GM21447 (cell line): Measurements from ENCODE around the gene ZNF143.
"Not testable (repeated sequence)": the region's sequence is repeated elsewhere in the genome, so short reads cannot be mapped to it uniquely, and the experiment has no call there.

ENCODE experiments used
- ATAC-seq: cut with Tn5 transposase; IDR thresholded peaks from one replicate; pipeline ENCODE4 v1.9.1; 2021; ENCODE audit not compliant: unreplicated experiment

ZNF143 gene

DNA sequence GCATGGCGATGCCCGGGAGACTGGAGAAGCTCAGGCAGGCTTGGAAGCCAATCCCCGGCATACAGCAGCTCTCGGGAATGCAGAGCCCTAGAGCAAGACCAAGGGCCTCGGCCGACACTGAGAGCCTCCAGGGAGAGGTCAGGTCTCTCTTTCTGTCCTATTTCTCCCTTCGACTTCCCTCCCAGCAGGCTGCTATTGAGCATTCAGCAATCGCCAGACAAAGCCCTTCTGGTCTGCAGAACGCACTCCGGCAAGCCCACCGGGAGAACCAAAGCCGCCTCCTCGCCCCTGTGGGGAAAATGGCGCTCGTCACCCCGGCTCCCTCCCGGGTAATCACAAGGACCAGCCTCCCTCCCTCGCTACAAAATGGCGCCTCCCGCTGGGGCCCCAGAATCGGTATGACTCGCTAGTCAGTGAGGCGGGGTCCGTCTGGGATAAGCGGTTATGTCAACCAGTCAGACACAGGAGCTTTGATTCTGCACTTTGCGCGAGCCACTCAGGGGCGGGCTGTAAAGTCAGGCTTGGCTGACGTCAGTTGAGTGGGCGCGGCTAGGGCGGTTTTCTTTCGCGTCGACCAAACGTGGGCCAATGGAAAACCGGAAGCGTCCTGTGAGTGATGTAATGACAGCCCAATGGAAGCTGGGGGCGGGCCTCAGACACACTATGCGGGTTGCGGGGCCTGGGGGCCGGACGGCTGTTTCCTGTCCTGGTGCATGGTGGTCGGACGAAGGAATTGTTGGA is at the start of gene ZNF143:
Gene ZNF143 (plus strand): TSS at position 691 of the 741 bp plus-strand sequence. CDS start 10,297 bp downstream, outside the sequence.
- ATAC-seq, result peak; percentile 90

DNA sequence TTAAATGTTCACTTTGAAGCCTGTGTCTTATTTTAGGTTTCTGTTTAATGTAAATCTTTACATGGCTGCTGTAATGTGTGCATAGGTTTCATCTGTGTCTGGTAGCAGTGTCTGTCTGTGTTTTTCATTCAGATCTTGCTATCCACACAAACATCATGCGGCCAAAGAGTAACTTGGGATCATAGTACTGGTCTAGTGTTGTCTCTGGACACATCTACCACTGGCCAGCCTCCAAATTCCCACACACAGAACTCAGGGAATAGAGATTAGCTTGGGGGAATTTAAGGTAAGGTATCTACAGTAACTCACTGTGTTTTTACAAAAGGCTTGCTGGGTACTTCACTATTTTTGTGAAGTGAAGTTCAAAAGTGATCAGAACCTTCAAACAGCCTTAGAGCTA is 32.1 kb upstream of the ZNF143 start:
- ATAC-seq, result no peak

DNA sequence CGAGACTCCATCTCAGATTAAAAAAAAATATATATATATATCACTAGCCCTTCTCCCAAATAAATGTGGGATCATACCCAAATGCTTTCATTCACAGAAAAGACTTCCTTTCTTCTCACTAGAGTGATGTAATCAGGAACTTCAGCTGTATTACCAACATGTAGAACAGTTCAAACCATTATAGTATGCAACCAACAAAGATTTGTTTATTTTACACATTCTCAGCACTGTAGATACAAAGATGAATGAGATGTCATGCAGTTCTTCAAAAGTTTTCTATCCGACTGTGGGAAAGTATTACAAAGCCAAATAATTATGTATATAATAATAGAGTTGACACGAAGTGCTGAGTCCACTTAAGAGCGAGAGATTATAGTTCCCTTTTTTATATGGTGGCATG is 22.2 kb upstream of the ZNF143 start:
- ATAC-seq, result no peak

DNA sequence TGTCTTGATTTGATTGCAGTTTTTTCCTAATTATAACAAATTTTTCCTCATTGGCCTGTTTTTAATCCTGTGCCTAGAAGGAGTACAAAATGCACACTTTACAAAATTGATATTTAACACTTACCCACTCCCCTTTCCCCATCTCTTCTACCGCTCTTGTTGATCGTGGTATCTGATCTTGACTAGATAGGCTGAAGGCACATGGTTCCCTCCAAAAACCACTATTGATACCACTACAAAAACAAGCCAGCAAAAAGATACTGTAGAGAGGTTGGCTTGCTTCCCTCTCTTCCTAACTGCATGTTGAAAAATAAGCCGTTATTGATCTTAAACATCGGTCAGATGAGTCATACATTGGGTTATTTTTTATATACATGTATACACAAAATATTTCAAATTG is 14.6 kb upstream of the ZNF143 start:
- ATAC-seq, result no peak

DNA sequence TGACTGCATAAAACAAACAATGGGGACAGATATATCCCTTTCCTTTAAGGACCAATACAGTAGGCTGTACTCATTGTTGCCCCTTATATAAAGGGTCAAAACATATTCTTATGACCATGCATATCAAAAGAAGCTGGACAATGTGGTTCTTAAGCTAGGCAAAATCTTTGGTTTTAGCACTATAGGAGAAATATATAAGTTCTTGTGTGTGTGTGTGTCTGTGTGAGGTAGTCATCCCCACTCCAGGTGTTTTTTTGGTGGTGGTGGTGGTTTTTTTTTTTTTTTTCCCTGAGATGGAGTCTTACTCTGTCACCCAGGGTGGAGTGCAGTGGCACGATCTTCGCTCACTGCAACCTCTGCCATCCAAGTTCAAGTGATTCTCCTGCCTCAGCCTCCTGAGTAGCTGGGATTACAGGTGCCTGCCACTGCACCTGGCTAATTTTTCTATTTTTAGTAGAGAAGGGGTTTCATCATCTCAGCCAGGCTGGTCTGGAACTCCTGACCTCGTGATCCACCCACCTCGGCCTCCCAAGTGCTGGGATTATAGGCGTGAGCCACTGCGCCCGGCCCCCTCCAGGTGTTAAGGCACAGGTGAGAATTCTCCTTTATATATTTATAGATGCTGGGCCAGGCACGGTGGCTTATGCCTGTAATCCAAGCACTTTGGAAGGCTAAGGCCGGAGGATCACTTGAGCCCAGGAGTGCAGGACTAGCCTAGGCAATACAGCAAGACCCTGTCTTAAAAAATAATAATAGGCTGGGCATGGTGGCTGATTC is 12.0 kb upstream of the ZNF143 start:
- ATAC-seq, result no peak

DNA sequence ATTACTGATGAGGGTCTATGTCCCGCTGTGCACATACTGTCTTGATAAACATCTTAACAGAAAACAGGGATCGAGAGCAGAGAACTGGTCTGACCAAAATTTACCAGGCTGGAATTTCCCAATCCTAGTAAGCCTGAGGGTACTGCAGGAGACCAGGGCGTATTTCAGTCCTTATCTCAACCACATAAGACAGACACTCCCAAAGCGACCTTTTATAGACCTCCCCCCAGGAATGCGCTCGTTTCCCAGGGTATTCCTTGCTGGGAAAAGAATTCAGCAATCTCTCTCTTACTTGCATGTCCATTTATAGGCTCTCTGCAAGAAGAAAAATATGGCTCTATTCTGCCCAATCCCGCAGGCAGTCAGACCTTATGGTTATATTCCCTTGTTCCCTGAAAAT is 8.8 kb upstream of the ZNF143 start:
- ATAC-seq, result not testable (repeated sequence)

DNA sequence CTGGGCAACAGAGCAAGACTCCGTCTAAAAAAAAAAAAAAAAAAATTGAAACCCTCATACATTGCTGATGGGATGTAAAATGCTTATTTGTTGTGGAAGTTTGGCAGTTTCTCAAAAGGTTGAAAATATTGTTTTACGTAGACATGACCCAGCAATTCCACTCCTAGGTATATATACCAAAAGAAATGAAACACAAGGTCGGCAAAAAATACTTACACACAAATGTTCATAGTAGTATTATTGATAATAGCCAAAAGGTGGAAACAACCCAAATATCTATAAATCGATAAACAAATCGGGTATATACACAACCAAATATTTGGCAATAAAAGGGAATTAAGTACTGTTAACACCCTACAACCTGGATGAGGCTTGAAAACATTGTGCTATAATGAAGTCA is 5.1 kb upstream of the ZNF143 start:
- ATAC-seq, result no peak

DNA sequence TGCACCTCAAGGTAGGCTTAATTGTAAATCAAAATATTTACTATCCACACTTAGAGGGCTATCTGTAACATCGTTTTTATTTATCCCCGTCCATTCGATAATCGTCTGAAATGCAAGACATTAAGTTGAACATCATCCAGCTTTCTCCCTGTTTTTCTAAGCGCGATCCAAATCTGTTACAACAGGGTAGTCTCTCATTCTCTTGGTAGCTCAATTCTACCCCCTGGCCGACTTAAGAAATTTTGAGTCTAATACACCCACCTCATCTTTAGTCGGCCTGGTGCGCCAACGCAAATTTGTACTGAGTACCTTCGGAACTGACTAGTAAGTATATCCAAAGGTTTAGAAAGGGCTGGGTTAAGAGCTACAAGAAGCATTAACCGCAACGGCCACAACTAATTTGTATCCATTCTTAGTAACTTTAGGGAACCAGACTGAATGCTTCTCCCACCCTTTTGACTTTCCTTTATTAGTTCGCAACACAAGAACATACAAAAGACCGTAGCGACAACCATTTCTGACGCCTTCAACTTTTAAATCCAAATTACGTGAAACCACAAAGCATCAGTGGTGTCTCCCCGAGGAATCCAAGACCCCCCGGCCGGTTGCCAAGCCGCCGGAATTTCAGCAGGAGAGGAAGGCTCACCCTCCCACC is 1.0 kb upstream of the ZNF143 start:
- ATAC-seq, result no peak

DNA sequence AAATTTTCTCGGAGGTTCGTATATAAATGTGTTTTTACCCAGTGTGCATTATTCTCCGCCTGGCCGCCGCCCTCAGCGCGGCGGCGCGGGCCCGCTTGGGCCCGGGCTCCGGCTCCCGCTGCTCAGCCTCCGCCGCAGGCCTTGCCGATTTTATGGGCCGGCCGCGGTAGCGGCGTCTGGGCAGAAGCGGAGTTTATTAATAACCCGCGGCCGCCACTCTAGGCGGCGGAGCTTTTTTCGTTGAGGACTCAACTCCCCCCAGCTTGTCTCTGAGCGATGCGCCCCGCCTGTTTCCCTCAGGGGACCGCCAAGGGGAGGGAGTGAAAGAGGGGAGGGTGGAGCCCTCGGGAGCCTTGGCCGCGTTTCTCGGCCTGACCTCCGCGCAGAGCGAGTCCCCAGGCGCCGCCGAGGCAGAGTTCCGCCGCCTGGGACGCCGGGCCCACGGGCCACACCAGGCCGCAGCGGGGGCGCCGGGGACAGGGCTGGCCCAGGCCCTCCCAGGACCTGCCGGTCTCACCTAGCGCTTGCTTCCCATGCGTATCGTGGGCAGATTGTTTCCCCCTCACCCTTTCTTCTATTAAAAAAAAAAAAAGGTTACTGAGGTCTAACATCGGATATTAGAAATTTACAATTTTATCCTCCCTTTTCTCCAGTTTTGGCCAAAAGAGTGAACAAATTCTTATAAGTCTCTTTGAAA is 399 bp downstream of the ZNF143 start:
- peak; percentile 40 for ATAC-seq

DNA sequence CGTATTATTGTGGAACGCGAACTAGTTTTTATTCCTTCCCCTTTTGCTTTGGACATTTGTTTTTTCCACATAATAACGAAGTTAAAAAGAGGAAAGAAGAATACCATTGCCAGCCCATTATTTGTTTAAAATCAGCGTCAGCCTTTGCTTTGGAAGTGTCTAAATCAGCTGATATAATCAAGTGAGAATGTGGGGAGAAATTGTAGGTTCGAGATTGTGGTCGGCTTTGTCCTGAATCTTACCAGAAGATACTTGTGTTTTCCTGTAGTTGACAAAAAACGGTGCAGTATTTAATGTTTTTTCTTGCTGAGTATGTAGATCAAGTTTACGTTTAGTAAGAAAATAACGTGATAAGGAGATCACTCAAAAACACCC is 935 bp downstream of the ZNF143 start:
- ATAC-seq, result no peak

DNA sequence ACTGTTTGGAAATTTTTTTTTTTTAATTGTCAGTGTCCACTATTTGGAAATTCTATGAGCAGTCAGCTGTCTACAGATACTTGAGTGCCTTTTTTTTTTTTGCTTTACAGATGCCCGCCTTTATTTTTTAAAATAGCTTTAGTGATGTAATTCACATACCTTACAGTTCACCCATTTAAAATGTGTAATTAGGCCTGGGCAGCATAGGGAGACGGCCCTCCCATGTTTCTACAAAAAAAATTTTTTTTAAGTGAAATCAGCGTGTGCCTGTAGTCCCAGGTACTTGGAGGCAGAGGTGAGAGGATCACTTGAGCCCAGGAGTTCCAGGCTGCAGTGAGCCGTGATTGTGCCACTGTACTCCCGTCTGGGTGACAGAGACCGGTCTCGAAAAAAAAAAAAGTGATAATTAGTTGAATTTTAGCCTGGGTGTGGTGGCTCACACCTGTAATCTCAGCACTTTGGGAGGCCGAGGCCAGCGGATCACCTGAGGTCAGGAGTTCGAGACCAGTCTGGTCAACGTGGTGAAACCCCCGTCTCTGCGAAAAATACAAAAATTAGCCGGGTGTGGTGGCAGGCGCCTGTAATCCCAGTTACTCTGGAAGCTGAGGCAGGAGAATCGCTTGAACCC is 1.5 kb downstream of the ZNF143 start:
- no peak for ATAC-seq

DNA sequence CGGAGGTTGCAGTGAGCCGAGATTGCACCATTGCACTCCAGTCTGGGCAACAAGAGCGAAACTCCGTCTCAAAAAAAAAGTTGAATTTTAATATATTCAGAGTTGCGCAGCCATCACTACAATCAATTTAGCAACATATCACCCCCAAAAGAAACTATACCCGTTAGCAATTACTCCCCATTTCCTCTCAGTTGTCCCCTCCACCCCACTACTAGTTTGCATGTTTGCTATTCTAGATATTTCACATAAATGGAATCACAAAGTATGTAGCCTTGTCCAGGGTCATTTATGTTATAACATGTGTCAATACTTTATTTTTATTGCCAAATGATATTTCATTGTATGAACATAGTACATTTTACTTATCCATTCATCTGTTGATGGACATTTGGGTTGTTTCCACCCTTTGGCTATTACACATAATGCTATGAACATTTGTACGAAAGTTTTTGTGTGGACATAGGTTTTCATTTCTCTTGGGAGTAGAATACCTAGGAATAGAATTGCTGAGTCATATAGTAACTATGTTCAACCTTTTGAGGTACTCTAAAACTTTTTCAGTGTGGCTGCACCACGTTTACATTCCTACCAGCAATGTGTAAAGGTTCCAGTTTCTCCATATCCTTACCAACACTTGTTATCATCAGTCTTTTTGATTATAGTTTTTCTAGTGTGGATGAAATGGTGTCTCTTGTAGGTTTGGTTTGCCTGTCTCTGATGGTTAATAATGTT is 2.2 kb downstream of the ZNF143 start:
- ATAC-seq, result no peak

DNA sequence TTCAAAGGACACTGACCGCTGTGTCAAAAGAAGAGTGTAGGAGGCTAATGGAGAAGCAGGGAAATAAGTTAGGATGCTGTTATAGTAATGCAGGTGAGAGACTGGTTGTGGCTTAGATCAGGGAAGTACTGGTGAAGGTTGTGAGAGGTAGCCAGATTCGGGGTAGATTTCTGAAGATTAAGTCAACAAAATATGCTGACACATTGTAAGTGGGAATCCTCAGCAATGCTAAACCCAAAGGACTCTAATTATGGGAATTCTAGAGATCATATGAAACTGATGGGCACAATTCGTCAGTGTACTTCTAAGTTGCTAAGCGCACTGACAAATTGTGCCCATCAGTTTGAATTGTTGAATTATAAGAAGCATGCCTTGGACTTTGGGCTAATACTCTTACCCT is 10.0 kb downstream of the ZNF143 start:
- ATAC-seq, result no peak

DNA sequence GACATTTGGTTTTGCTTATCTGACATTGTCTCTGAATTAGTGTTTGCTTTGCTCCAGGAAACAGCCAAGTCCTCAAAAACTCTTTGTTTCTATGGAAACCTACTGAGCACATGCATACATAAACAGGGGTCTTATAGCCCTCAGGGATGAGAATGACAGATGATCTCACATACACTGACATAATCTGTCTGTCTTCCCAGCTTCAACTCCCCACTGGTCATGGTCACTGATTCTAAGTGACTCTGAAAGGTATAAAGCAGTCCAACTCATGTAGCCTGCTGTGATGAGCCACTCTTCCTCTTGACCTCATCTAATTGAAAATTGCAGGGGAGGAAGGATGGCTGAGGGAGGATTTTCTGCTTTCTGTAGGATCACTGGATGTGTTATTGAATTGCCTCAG is 12.6 kb downstream of the ZNF143 start:
- ATAC-seq, result no peak

DNA sequence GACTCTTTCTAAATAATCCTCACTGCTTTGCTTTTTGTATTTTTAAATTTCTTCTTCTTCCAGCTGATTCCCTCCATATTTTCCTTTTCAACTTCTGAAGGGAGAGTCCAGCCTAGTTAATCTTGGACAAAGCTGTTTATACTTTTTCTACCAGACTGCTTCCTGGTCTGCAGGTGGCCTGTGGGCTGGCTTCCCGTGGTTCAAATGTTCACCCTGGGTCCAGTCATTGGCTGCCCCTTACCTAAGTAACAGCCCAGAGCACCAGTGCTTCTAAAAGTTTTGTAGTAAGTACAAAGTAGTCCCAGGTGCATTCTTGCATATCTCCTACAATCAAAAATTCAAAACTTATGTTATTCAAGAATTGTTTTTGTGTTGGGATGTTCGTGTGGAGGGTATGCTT is 19.1 kb downstream of the ZNF143 start:
- ATAC-seq, result no peak

DNA sequence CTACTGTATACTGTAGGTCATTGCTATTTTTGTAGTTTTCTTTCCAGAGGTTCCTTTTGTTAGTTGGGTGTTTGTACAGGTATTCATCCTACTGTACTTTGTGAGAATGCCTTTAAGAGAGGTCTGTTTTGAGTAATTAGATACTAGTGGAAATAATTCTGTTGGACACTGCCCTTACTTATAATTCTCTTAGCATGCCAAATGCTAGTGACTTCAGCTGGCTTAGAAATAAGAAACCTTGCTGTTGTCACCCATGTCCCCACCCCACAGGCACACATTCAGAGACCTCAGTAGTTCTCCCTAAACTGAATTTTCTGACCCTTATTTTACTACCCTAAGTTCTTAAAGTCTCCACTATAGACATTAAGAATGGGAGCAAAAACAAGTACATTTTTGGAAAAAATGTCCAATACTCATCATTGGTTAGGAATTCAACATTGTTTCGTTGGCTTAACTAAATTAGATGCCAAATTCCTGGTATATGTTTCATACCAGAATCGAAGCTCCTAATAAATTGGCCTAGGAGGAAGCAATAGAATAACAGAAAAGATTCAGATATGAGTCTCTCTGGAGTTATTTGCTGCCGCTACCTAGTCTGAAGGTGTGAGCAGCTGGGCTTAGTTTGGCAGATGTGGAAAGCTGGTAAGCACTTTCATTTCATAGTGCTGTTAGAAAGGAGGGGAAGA is 28.4 kb downstream of the ZNF143 start:
- ATAC-seq, result no peak

DNA sequence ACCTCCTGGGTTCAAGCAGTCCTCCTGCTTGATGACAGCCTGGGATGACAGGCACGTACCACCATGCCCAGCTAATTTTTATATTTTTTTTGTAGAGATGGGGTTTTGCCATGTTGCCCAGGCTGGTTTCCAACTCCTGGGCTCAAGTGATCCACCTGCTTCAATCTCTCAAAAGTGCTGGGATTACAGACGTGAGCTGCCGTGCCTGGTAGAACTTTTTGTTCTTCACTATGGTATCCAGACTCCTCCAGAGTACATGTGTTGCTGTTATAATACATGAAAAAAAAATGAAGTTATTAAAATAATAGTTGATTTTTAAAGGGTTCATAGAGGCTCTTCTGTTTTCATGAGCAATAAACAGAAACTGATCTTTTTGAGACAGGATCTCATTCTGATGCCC is 29.6 kb downstream of the ZNF143 start:
- ATAC-seq, result no peak

DNA sequence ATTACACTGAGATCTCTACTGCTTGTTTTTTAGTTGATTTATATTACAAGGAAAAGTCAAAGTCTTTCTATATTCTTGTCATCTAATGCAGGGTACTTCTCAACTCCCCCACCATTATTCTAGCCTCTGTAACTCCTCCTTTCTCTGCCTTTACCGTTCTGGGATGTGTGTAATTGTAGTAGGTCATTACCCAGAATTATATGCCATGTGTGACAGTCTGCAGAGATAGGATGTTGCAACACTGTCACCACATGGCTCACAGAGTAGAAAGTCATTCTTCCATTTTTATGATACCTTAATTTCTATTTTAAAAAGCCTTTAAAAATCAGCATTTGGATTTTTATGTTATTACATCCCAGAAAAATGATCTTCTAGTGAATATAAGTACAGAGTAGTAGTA is 32.7 kb downstream of the ZNF143 start:
- no peak for ATAC-seq

DNA sequence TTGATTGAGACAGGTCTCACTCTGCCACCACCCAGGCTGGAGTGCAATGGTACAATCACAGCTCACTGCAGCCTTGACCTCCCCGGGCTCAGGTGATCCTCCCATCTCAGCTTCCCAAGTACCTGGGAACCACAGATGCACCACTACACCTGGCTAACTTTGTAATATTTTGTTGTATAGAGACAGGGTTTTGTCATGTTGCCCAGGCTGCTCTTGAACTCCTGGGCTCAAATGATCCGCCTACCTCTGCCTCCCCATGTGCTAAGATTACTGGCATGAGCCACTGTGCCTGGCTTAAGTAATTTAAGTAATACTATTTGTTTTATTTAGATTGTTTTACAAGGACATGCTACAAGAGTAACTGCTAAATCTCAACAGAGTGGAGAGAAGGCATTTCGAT is 33.5 kb downstream of the ZNF143 start:
- ATAC-seq, result no peak
